SKM-1 treated with dmso at 0.1 percent for 144 hours (cell line): ENCODE data around the gene CCL5.
A peak's percentile ranks its signal among the peaks of the same experiment; 100 is the strongest.

Experiments used
- DNase-seq: peaks from one replicate; lab custom pipeline; 2025; ENCODE audit not compliant: unreplicated experiment; lab: John Stamatoyannopoulos, UW

The CCL5 gene

GRCh38 chr17:35879773-35880654 is at the start of gene CCL5:
TSS of gene CCL5 (minus strand) at chr17:35880360.
- peak; percentile 94 for DNase-seq

- DNase-seq = no peak
These were observed 47.6 kb upstream of the CCL5 start for GRCh38 chr17:35927714-35928113.

- DNase-seq = no peak
These were observed 43.5 kb upstream of the CCL5 start for GRCh38 chr17:35923609-35924114.

- no peak for DNase-seq
These were observed 40.1 kb upstream of the CCL5 start for GRCh38 chr17:35920229-35920628.

GRCh38 chr17:35918665-35919064 is 38.5 kb upstream of the CCL5 start:
- DNase-seq = no peak

GRCh38 chr17:35917519-35918213 is 37.5 kb upstream of the CCL5 start:
- DNase-seq = no peak

GRCh38 chr17:35915153-35915964 is 35.2 kb upstream of the CCL5 start:
- no peak for DNase-seq

GRCh38 chr17:35914354-35914753 is 34.2 kb upstream of the CCL5 start:
- no peak for DNase-seq

- no peak for DNase-seq
These were observed 33.4 kb upstream of the CCL5 start for GRCh38 chr17:35913609-35914008.

GRCh38 chr17:35912942-35913341 is 32.8 kb upstream of the CCL5 start:
- no peak for DNase-seq

- no peak for DNase-seq
These were observed 32.3 kb upstream of the CCL5 start for GRCh38 chr17:35912339-35912912.

- no peak for DNase-seq
These were observed 29.2 kb upstream of the CCL5 start for GRCh38 chr17:35909408-35909807.

- no peak for DNase-seq
These were observed 27.5 kb upstream of the CCL5 start for GRCh38 chr17:35907691-35908090.

- DNase-seq = no peak
These were observed 26.9 kb upstream of the CCL5 start for GRCh38 chr17:35906926-35907637.

- DNase-seq = no peak
These were observed 26.2 kb upstream of the CCL5 start for GRCh38 chr17:35906191-35906925.

- no peak for DNase-seq
These were observed 23.3 kb upstream of the CCL5 start for GRCh38 chr17:35903451-35903850.

GRCh38 chr17:35901631-35902175 is 21.5 kb upstream of the CCL5 start:
- no peak for DNase-seq

- DNase-seq = no peak
These were observed 20.7 kb upstream of the CCL5 start for GRCh38 chr17:35900708-35901480.

- no peak for DNase-seq
These were observed 20.1 kb upstream of the CCL5 start for GRCh38 chr17:35900280-35900679.
